Measurements from ENCODE around the gene TENM3. TPM values are rescaled to one million over a fixed set of nuclear protein-coding genes. Genes with fewer than 3 reads are reported as not detected.

Gene TENM3
- total RNA-seq, 4 donors from 2014 or later, result 0.18 to 9.4 (median 1.5) TPM

GRCh38 chr4:182704948-182705347 is 461.7 kb downstream of the TENM3 start:
- no peak overlapping the region for H3K27ac ChIP-seq
- no peak overlapping the region for H3K4me3 ChIP-seq
- TF ChIP-seq POLR2A (IDR thresholded peaks at IDR 0.05) (no peak), CTCF (IDR thresholded peaks at IDR 0.05) (no peak)

GRCh38 chr4:182705389-182705788 is 462.2 kb downstream of the TENM3 start:
- TF ChIP-seq CTCF (IDR thresholded peaks at IDR 0.05) (no peak), POLR2A (IDR thresholded peaks at IDR 0.05) (no peak)
- no peaks in the 10 kb centered on the region for H3K9me3 ChIP-seq
- H3K36me3 ChIP-seq, result no peaks in the 10 kb centered on the region
- no peak overlapping the region for H3K27ac ChIP-seq
- H3K4me3 ChIP-seq, result no peak overlapping the region
- H3K27me3 ChIP-seq, result no peaks in the 10 kb centered on the region
- H3K4me1 ChIP-seq, result peaks cover 0 to 6% (median 0%) of the 10 kb centered on the region in 4 donors
- no peak for DNase-seq

More at GRCh38 chr4:182704948-182705347, 461.7 kb downstream of the TENM3 start:
- no peaks in the 10 kb centered on the region for H3K36me3 ChIP-seq
- no peaks in the 10 kb centered on the region for H3K27me3 ChIP-seq
- peaks cover 0 to 6% (median 0%) of the 10 kb centered on the region in 4 donors for H3K4me1 ChIP-seq
- no peak for DNase-seq
- no peaks in the 10 kb centered on the region for H3K9me3 ChIP-seq

- H3K36me3 ChIP-seq, result no peaks in the 10 kb centered on the region
- TF ChIP-seq POLR2A (IDR thresholded peaks at IDR 0.05) (no peak), CTCF (IDR thresholded peaks at IDR 0.05) (no peak)
These were observed 468.0 kb downstream of the TENM3 start for GRCh38 chr4:182711211-182711610.

GRCh38 chr4:182715548-182715947 is 472.3 kb downstream of the TENM3 start:
- TF ChIP-seq CTCF (IDR thresholded peaks at IDR 0.05) (no peak), POLR2A (IDR thresholded peaks at IDR 0.05) (no peak)
- no peaks in the 10 kb centered on the region for H3K27me3 ChIP-seq
- no peak overlapping the region for H3K27ac ChIP-seq
- H3K4me1 ChIP-seq, result no peaks in the 10 kb centered on the region
- no peaks in the 10 kb centered on the region for H3K9me3 ChIP-seq
- no peak for DNase-seq
- H3K36me3 ChIP-seq, result no peaks in the 10 kb centered on the region
- no peak overlapping the region for H3K4me3 ChIP-seq

More at GRCh38 chr4:182711211-182711610, 468.0 kb downstream of the TENM3 start:
- no peak for DNase-seq
- Histone ChIP-seq H3K27ac (no peak overlapping the region), H3K27me3 (no peaks in the 10 kb centered on the region), H3K9me3 (no peaks in the 10 kb centered on the region), H3K4me3 (no peak overlapping the region), H3K4me1 (no peaks in the 10 kb centered on the region)

GRCh38 chr4:182716192-182716591 is 473.0 kb downstream of the TENM3 start:
- Histone ChIP-seq H3K9me3 (no peaks in the 10 kb centered on the region), H3K27me3 (no peaks in the 10 kb centered on the region), H3K4me1 (no peaks in the 10 kb centered on the region), H3K27ac (no peak overlapping the region), H3K4me3 (no peak overlapping the region), H3K36me3 (no peaks in the 10 kb centered on the region)
- no peak for TF ChIP-seq POLR2A (IDR thresholded peaks at IDR 0.05)
- no peak for TF ChIP-seq CTCF (IDR thresholded peaks at IDR 0.05)
- no peak for DNase-seq

Data from Peyer's patch (tissue), 4 donors.